Progenitor cell of endocrine pancreas (in vitro differentiated cells): ENCODE results near the gene FAM184A. TPM values are rescaled to one million over a fixed set of nuclear protein-coding genes. Genes with fewer than 3 reads are reported as not detected.
"Not testable (repeated sequence)": the region's sequence is repeated elsewhere in the genome, so short reads cannot be mapped to it uniquely, and the experiment has no call there.

Experiments used
- DNase-seq: peaks from one replicate; pipeline ENCODE4 v3.0.0; 2021; ENCODE audit warnings: low spot score; ENCODE audit not compliant: unreplicated experiment
- H3K27ac Mint-ChIP-seq: 2 replicates; pipeline ENCODE4 v1.8.0; 2021; ENCODE audit warnings: mild to moderate bottlenecking, moderate library complexity, mixed read lengths
- H3K27me3 Mint-ChIP-seq: 2 replicates; pipeline ENCODE4 v1.8.0; 2021; ENCODE audit warnings: mixed read lengths
- H3K36me3 Mint-ChIP-seq: 2 replicates; pipeline ENCODE4 v1.8.0; 2022; ENCODE audit warnings: mixed read lengths; ENCODE audit not compliant: insufficient read depth
- H3K4me1 Mint-ChIP-seq: 2 replicates; pipeline ENCODE4 v1.8.0; 2021; ENCODE audit warnings: low read depth, mixed read lengths
- H3K4me3 Mint-ChIP-seq: 2 replicates; pipeline ENCODE4 v1.8.0; 2021; ENCODE audit warnings: low read depth, mild to moderate bottlenecking, moderate library complexity, mixed read lengths
- H3K9me3 Mint-ChIP-seq: 2 replicates; pipeline ENCODE4 v1.8.0; 2021; ENCODE audit warnings: low read depth, mixed read lengths
- total RNA-seq: library from RNA; stranded (reverse); gene quantifications from 2 replicates; pipeline ENCODE4 v1.2.1, GENCODE V29; 2021
- TF ChIP-seq, protein P1 (sequence below): fragments of 200-600 bp; sonication (generic); IDR thresholded peaks from one replicate; pipeline ENCODE4 v1.5.0; 2021; ENCODE audit warnings: antibody characterized with exemption, mild to moderate bottlenecking; ENCODE audit not compliant: unreplicated experiment

The FAM184A gene
- total RNA-seq, 1 donor from 2014 or later: 20.9 TPM

GRCh38 chr6:119025793-119026192 lies 52.7 kb downstream of the FAM184A start:
- H3K4me1 Mint-ChIP-seq: peaks cover 46% of the 10 kb centered on the region
- H3K27ac Mint-ChIP-seq: no peak overlapping the region
- H3K4me3 Mint-ChIP-seq: no peak overlapping the region
- TF ChIP-seq, protein P1, sequence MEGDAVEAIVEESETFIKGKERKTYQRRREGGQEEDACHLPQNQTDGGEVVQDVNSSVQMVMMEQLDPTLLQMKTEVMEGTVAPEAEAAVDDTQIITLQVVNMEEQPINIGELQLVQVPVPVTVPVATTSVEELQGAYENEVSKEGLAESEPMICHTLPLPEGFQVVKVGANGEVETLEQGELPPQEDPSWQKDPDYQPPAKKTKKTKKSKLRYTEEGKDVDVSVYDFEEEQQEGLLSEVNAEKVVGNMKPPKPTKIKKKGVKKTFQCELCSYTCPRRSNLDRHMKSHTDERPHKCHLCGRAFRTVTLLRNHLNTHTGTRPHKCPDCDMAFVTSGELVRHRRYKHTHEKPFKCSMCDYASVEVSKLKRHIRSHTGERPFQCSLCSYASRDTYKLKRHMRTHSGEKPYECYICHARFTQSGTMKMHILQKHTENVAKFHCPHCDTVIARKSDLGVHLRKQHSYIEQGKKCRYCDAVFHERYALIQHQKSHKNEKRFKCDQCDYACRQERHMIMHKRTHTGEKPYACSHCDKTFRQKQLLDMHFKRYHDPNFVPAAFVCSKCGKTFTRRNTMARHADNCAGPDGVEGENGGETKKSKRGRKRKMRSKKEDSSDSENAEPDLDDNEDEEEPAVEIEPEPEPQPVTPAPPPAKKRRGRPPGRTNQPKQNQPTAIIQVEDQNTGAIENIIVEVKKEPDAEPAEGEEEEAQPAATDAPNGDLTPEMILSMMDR: no peak
- no peak for DNase-seq
- H3K27me3 Mint-ChIP-seq: no peaks in the 10 kb centered on the region
- H3K36me3 Mint-ChIP-seq: no peaks in the 10 kb centered on the region
- H3K9me3 Mint-ChIP-seq: peaks cover 5% of the 10 kb centered on the region

- H3K27ac Mint-ChIP-seq: peak overlapping the region; percentile 2
- peak overlapping the region; percentile 1 for H3K4me3 Mint-ChIP-seq
- peaks cover 2% of the 10 kb centered on the region for H3K36me3 Mint-ChIP-seq
- DNase-seq: no peak
- TF ChIP-seq, protein P1: no peak
- H3K9me3 Mint-ChIP-seq: peaks cover 5% of the 10 kb centered on the region
- H3K27me3 Mint-ChIP-seq: no peaks in the 10 kb centered on the region
- peaks cover 44% of the 10 kb centered on the region for H3K4me1 Mint-ChIP-seq
Measured at GRCh38 chr6:119024111-119024510, 54.4 kb downstream of the FAM184A start.

GRCh38 chr6:119022796-119023195 lies 55.7 kb downstream of the FAM184A start:
- TF ChIP-seq, protein P1: no peak
- Mint-ChIP-seq H3K36me3 (peaks cover 2% of the 10 kb centered on the region), H3K27me3 (no peaks in the 10 kb centered on the region), H3K9me3 (peaks cover 5% of the 10 kb centered on the region), H3K4me3 (no peak overlapping the region), H3K27ac (no peak overlapping the region), H3K4me1 (peaks cover 36% of the 10 kb centered on the region)
- no peak for DNase-seq

DNA sequence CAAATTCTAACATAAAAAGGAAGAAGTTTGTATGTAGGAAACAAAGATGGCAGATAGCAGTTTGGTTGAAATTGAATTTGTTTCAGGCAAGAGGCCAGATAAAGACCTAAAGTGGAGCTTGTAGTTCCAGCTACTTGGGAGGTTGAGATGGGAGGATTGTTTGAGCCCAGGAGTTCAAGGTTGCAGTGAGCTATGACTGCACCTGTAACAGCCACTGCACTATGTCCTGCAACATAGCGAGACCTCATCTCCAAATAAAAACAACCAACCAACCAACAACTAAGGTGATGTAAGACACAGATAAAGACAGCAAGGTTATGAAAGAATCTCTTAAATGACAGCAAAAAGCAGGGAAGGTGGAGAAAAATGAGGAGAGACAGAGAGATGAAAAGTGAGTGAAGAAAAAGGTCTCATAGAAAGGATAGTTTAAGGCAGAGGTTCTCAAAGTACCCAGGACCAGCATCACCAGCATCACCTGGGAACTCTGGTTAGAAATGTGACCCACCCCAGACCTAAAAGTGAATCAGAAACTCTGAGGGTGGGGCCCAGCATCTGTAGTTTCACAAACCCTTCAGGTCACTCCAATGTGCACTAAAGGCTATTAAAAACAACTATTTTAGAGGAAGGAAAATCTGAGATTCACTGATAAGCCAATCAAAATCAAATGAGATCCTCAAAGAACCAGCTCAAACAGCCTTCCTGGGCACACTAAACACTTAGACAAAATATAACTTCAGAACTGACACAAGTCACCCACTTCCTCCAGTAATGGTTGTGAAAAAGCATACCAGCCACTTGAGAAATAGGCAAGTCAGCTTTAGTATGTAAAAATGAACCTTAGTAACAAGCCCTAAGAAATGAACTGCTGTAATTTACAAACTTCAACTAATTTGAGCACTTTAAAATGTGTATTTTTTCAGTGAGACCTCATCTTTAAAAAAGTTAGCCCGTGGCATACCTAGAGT lies 57.6 kb downstream of the FAM184A start:
- Mint-ChIP-seq H3K36me3 (peaks cover 13% of the 10 kb centered on the region), H3K9me3 (no peaks in the 10 kb centered on the region), H3K4me3 (no peak overlapping the region), H3K27me3 (no peaks in the 10 kb centered on the region), H3K27ac (no peak overlapping the region), H3K4me1 (peaks cover 20% of the 10 kb centered on the region)
- TF ChIP-seq, protein P1: no peak
- no peak for DNase-seq

DNA sequence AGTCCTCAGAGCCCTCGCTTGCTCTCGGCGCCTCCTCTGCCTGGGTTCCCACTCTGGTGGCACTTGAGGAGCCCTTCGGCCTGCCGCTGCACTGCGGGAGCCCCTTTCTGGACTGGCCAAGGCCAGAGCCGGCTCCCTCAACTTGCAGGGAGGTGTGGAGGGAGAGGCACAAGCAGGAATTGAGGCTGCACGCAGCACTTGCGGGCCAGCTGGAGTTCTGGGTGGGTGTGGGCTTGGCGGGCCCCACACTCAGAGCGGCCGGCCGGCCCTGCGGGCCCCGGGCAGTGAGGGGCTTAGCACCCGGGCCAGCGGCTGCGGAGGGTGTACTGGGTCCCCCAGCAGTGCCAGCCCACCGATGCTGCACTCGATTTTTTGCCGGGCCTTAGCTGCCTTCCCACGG lies 63.3 kb downstream of the FAM184A start:
- not testable (repeated sequence) for H3K4me3 Mint-ChIP-seq, H3K9me3 Mint-ChIP-seq, H3K27ac Mint-ChIP-seq, DNase-seq, H3K27me3 Mint-ChIP-seq, H3K4me1 Mint-ChIP-seq
- peaks cover 29% of the 10 kb centered on the region for H3K36me3 Mint-ChIP-seq
